ENCODE results near the gene TMEM156.

Gene TMEM156

DNA sequence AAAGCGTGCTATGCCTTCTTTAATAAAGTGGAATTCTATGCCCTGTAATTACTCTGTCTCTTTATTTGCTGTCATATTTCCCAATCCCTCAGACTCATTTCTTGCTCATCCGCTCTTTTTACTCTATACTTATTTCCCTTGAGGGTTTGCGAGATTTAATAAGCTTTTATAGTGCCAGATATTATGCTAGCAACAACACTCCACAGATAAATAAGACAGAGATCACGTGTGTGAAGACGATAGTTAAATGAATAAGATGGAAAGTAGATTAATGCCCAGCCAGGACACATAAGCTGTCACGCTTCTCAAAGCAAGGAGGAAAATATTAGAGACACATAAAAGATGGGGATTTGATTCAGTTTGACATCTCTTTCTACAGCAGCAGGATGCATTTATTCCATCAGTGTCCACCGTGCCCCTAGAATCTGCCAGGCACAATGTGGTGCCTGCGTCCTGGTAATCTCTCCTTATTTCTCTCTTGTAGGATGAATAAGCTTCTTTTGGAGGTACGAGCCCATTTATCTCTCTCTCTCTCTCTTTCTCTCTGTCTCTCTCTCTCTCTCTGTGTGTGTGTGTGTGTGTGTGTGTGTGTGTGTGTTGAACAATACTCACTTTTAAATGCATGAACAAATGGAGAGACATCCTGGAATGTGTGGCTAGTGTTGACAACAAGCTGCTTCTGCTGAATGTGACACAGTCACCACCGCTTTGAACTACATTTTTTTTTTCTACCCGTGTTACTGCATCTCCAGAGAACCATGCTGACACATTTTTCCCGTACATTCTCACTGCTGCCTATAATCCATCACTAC is 48.2 kb downstream of the TMEM156 start:
- no peak overlapping the region for H3K4me3 ChIP-seq
- H3K27ac ChIP-seq = no peak overlapping the region
- no peak for TF ChIP-seq CTCF (IDR thresholded peaks at IDR 0.05)
- DNase-seq (ENCODE audit: low spot score) = no peak

DNA sequence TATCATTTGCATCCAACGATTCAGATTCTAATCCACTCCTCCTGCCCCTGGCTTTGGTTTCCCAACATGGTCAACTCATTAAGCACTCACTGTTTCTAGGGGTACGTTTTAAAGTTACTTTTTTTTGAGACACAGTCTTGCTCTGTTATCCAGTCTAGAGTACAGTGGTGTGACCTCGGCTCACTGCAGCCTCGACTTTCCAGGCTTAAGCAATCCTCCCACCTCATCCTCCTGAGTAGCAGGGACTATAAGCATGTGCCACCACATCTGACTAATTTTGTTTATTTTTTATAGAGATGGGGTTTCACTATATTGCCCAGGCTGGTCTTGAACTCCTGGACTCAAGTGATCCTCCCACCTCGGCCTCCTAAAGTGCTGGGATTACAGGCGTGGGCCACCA is 48.9 kb downstream of the TMEM156 start:
- Histone ChIP-seq H3K4me3 (no peak overlapping the region), H3K27ac (no peak overlapping the region)
- TF ChIP-seq CTCF (IDR thresholded peaks at IDR 0.05) = no peak
- no peak for DNase-seq (ENCODE audit: low spot score)

GRCh38 chr4:38982361-38983095 is 49.7 kb downstream of the TMEM156 start:
- Histone ChIP-seq H3K27ac (no peak overlapping the region), H3K4me3 (no peak overlapping the region)
- TF ChIP-seq CTCF (IDR thresholded peaks at IDR 0.05) = no peak
- no peak for DNase-seq (ENCODE audit: low spot score)

GRCh38 chr4:38980903-38981676 is 51.1 kb downstream of the TMEM156 start:
- Histone ChIP-seq H3K27ac (no peak overlapping the region), H3K4me3 (no peak overlapping the region)
- no peak for DNase-seq (ENCODE audit: low spot score)
- no peak for TF ChIP-seq CTCF (IDR thresholded peaks at IDR 0.05)

DNA sequence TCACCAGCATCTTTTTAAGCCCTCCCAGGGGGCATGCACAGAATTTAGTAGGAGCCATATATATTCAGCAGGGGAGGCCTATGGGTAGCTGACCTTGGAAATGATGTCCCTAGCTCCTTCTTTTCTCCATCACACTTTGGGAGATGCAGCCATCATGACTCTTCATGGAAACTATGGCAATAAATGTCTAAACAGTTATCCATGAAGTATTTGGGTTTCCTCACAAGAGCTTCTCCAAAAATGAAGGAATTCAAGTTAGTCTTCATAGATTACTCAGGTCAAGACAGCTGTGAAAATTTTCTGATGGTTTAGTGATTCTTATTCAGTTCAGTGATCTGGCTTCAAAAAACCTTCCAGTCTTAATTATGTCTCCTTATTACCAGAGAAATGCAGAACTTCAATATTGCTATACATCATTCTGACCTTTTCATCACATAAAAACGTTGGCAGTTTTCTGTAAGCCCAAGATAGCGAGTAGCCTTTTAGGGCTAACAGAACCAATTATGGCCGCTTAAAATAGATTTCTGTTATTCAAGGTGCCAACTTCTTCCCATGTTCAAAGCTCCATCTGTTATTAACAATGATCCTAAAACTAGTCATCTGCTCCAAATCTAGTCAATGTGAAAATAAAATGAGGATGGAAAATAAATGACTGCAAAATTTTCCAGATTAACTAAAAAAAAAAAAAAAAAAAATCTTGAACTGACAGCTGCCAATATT is 52.5 kb downstream of the TMEM156 start:
- TF ChIP-seq CTCF (IDR thresholded peaks at IDR 0.05) = no peak
- H3K27ac ChIP-seq = no peak overlapping the region
- DNase-seq (ENCODE audit: low spot score) = no peak
- H3K4me3 ChIP-seq = no peak overlapping the region

DNA sequence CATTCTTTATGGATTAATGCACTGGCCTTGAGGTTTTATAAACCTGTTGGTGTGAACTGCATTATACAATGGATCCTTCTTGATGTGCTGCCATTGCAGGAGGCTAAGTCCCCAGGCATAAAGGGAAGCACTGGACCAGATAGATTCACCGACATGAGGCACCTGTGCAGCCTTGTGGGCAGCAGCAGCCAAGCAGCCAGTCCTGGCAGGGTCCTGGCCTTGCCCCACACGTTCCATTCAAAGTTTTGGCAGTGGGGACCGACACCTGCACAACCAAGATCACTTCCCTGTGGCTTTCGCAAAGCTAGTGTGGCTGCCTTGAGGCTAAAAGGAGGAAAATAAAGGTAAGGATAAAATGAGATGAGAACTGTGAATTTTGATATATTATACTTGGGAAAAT is 53.1 kb downstream of the TMEM156 start:
- Histone ChIP-seq H3K27ac (no peak overlapping the region), H3K4me3 (no peak overlapping the region)
- TF ChIP-seq CTCF (IDR thresholded peaks at IDR 0.05) = no peak
- no peak for DNase-seq (ENCODE audit: low spot score)
